ENCODE measurements around the gene OARD1.

GRCh38 chr6:41032830-41033229 is 39.3 kb downstream of the OARD1 start:
- no peak for TF ChIP-seq POLR2A (IDR thresholded peaks at IDR 0.05)
- no peak for TF ChIP-seq CTCF (IDR thresholded peaks at IDR 0.05)
